ENCODE results near the gene SLC6A7. TPM values are rescaled to one million over a fixed set of nuclear protein-coding genes. Genes with fewer than 3 reads are reported as not detected.

SLC6A7 gene
- total RNA-seq, 1 experiment from 2014 or later, result not detected

- Histone ChIP-seq H3K79me2 (ENCODE audit: low read depth) (no peaks in the 10 kb centered on the region), H3K4me2 (no peak overlapping the region), H2AFZ (no peak overlapping the region), H3K9me2 (ENCODE audit: insufficient read depth) (no peaks in the 10 kb centered on the region), H3K36me3 (ENCODE audit: low read depth) (no peaks in the 10 kb centered on the region), H3K4me3 (no peak overlapping the region), H4K20me1 (ENCODE audit: insufficient read depth) (no peaks in the 10 kb centered on the region), H3K27me3 (ENCODE audit: insufficient read depth, low read depth) (peaks cover 9% of the 10 kb centered on the region; the same call in 1 of the 2 replicates), H3K27ac (no peak overlapping the region), H3F3A (ENCODE audit: insufficient read depth, low read depth) (0 out of 2 replicates have a peak, but pooled peaks cover 4% of the 10 kb centered on the region), H3K9me3 (ENCODE audit: insufficient read depth, low read depth) (no peaks in the 10 kb centered on the region), H3K4me1 (replicated peaks; ENCODE audit: insufficient read depth) (no peaks in the 10 kb centered on the region)
- POLR2A ChIA-PET (ENCODE audit: unreplicated experiment), result interaction anchor here (0.7 kb wide), 1 partner anchor 21 kb away, joined by 6 read pairs; no protein-coding TSS in a partner anchor
- intact Hi-C loops (cut with micrococcal nuclease; ENCODE audit: unreplicated experiment), result no loop called here
- no peak for DNase-seq
- no TSS peak for BruUV-seq (replicated peaks)
- TF ChIP-seq EZH2 (IDR thresholded peaks at IDR 0.05; ENCODE audit: low read depth) (no peak), CTCF (conservative IDR thresholded peaks at IDR 0.05) (no peak)
- CTCF ChIA-PET, result no interaction called here
These were observed 31.5 kb upstream of the SLC6A7 start for GRCh38 chr5:150158170-150158949.

GRCh38 chr5:150159031-150159430 lies 30.8 kb upstream of the SLC6A7 start:
- no peak overlapping the region for H3K27ac ChIP-seq
- POLR2A ChIA-PET (ENCODE audit: unreplicated experiment), result no interaction called here
- no TSS peak for BruUV-seq (replicated peaks)

GRCh38 chr5:150159741-150160179 lies 30.1 kb upstream of the SLC6A7 start:
- BruUV-seq (replicated peaks), result no TSS peak
- H2AFZ ChIP-seq, result no peak overlapping the region
- H3K27me3 ChIP-seq (ENCODE audit: insufficient read depth, low read depth), result peaks cover 9% of the 10 kb centered on the region; the same call in 1 of the 2 replicates
- ChIA-PET POLR2A (ENCODE audit: unreplicated experiment) (no interaction called here), CTCF (interaction anchor here (0.5 to 0.6 kb wide), 2 partner anchors 237 to 313 kb away, joined by 3 read pairs; no protein-coding TSS in a partner anchor)
- no peak overlapping the region for H3K27ac ChIP-seq
- H3K4me1 ChIP-seq (replicated peaks; ENCODE audit: insufficient read depth), result no peaks in the 10 kb centered on the region; the same call in 1 of the 2 replicates
- H4K20me1 ChIP-seq (ENCODE audit: insufficient read depth), result no peaks in the 10 kb centered on the region
- H3K9me3 ChIP-seq (ENCODE audit: insufficient read depth, low read depth), result no peaks in the 10 kb centered on the region
- TF ChIP-seq CTCF (conservative IDR thresholded peaks at IDR 0.05), result no peak
- TF ChIP-seq EZH2 (IDR thresholded peaks at IDR 0.05; ENCODE audit: low read depth), result no peak
- DNase-seq, result no peak
- 0 out of 2 replicates have a peak, but pooled peaks cover 4% of the 10 kb centered on the region for H3F3A ChIP-seq (ENCODE audit: insufficient read depth, low read depth)
- intact Hi-C loops (cut with micrococcal nuclease; ENCODE audit: unreplicated experiment), result loop anchor here (2.0 kb wide), 1 partner anchor 49 kb away; no protein-coding TSS in a partner anchor
- no peaks in the 10 kb centered on the region for H3K36me3 ChIP-seq (ENCODE audit: low read depth)
- H3K4me2 ChIP-seq, result no peak overlapping the region
- H3K79me2 ChIP-seq (ENCODE audit: low read depth), result no peaks in the 10 kb centered on the region
- H3K4me3 ChIP-seq, result no peak overlapping the region
- no peaks in the 10 kb centered on the region for H3K9me2 ChIP-seq (ENCODE audit: insufficient read depth)

More at GRCh38 chr5:150159031-150159430, 30.8 kb upstream of the SLC6A7 start:
- Histone ChIP-seq H3K79me2 (ENCODE audit: low read depth) (no peaks in the 10 kb centered on the region), H3K27me3 (ENCODE audit: insufficient read depth, low read depth) (peaks cover 9% of the 10 kb centered on the region; the same call in 1 of the 2 replicates), H3K4me1 (replicated peaks; ENCODE audit: insufficient read depth) (no peaks in the 10 kb centered on the region; the same call in 1 of the 2 replicates), H2AFZ (no peak overlapping the region), H3K9me2 (ENCODE audit: insufficient read depth) (no peaks in the 10 kb centered on the region), H3K9me3 (ENCODE audit: insufficient read depth, low read depth) (no peaks in the 10 kb centered on the region), H3K4me3 (no peak overlapping the region), H4K20me1 (ENCODE audit: insufficient read depth) (no peaks in the 10 kb centered on the region), H3F3A (ENCODE audit: insufficient read depth, low read depth) (0 out of 2 replicates have a peak, but pooled peaks cover 4% of the 10 kb centered on the region), H3K36me3 (ENCODE audit: low read depth) (no peaks in the 10 kb centered on the region), H3K4me2 (no peak overlapping the region)
- TF ChIP-seq EZH2 (IDR thresholded peaks at IDR 0.05; ENCODE audit: low read depth) (no peak), CTCF (conservative IDR thresholded peaks at IDR 0.05) (no peak)
- intact Hi-C loops (cut with micrococcal nuclease; ENCODE audit: unreplicated experiment), result no loop called here
- no peak for DNase-seq
- CTCF ChIA-PET, result interaction anchor here (0.6 kb wide), 1 partner anchor 238 kb away, joined by 3 read pairs; no protein-coding TSS in a partner anchor

Measured in PC-9 (cell line).